GM19099 (cell line): ENCODE results near the gene C1orf21.

Source experiments
- POLR2A ChIP-seq: IDR thresholded peaks from 3 replicates; pipeline ENCODE4 v1.6.1; 2011; ENCODE audit warnings: low read depth; ENCODE audit not compliant: insufficient read length; ENCODE audit errors: extremely low read depth

The C1orf21 gene

GRCh38 chr1:184530226-184530625 lies 143.4 kb downstream of the C1orf21 start:
- no peak for TF ChIP-seq POLR2A

GRCh38 chr1:184531296-184531695 lies 144.5 kb downstream of the C1orf21 start:
- no peak for TF ChIP-seq POLR2A

GRCh38 chr1:184532199-184532598 lies 145.4 kb downstream of the C1orf21 start:
- TF ChIP-seq POLR2A, result no peak

- TF ChIP-seq POLR2A, result no peak
Measured at GRCh38 chr1:184533049-184533448, 146.2 kb downstream of the C1orf21 start.

GRCh38 chr1:184533915-184534314 lies 147.1 kb downstream of the C1orf21 start:
- no peak for TF ChIP-seq POLR2A

- no peak for TF ChIP-seq POLR2A
Measured at GRCh38 chr1:184534690-184535089, 147.9 kb downstream of the C1orf21 start.

- no peak for TF ChIP-seq POLR2A
Measured at GRCh38 chr1:184535191-184535970, 148.6 kb downstream of the C1orf21 start.

GRCh38 chr1:184536246-184536985 lies 149.6 kb downstream of the C1orf21 start:
- no peak for TF ChIP-seq POLR2A

GRCh38 chr1:184539580-184539979 lies 152.8 kb downstream of the C1orf21 start:
- TF ChIP-seq POLR2A, result no peak

GRCh38 chr1:184541537-184542152 lies 154.8 kb downstream of the C1orf21 start:
- no peak for TF ChIP-seq POLR2A

GRCh38 chr1:184542291-184542690 lies 155.5 kb downstream of the C1orf21 start:
- TF ChIP-seq POLR2A, result no peak

GRCh38 chr1:184545601-184546000 lies 158.8 kb downstream of the C1orf21 start:
- TF ChIP-seq POLR2A, result no peak

- TF ChIP-seq POLR2A, result no peak
Measured at GRCh38 chr1:184552446-184552845, 165.6 kb downstream of the C1orf21 start.

- no peak for TF ChIP-seq POLR2A
Measured at GRCh38 chr1:184553845-184554244, 167.0 kb downstream of the C1orf21 start.

- TF ChIP-seq POLR2A, result no peak
Measured at GRCh38 chr1:184555665-184556641, 169.1 kb downstream of the C1orf21 start.

- no peak for TF ChIP-seq POLR2A
Measured at GRCh38 chr1:184556665-184557064, 169.8 kb downstream of the C1orf21 start.
